Smooth muscle cell (in vitro differentiated cells): ENCODE data around the gene KIF3A. TPM values are rescaled to one million over a fixed set of nuclear protein-coding genes. Genes with fewer than 3 reads are reported as not detected.

Experiments used
- DNase-seq: peaks from one replicate; lab custom pipeline; 2025; ENCODE audit not compliant: unreplicated experiment; lab: John Stamatoyannopoulos, UW
- H2AFZ ChIP-seq: fragments of 200-600 bp; sonication (generic); 2 replicates; pipeline ENCODE4 v1.6.0; 2016; ENCODE audit warnings: antibody characterized with exemption, low read depth, mild to moderate bottlenecking
- H3F3A ChIP-seq: fragments of 200-600 bp; sonication (generic); 2 replicates; pipeline ENCODE4 v1.6.0; 2017; ENCODE audit warnings: antibody characterized with exemption, low read depth
- H3K27ac ChIP-seq: fragments of 200-600 bp; sonication (generic); 2 replicates; pipeline ENCODE4 v1.5.1; 2016; ENCODE audit warnings: low read depth, mild to moderate bottlenecking
- H3K27me3 ChIP-seq: fragments of 200-600 bp; sonication (generic); 2 replicates; pipeline ENCODE4 v1.6.1; 2016; ENCODE audit warnings: low read depth, mild to moderate bottlenecking
- H3K36me3 ChIP-seq: fragments of 200-600 bp; sonication (generic); 2 replicates; pipeline ENCODE4 v1.5.1; 2016; ENCODE audit warnings: low read depth
- H3K4me1 ChIP-seq: fragments of 200-600 bp; sonication (generic); 2 replicates; pipeline ENCODE4 v1.5.1; 2016; ENCODE audit warnings: low read depth
- H3K4me2 ChIP-seq: fragments of 200-600 bp; sonication (generic); 2 replicates; pipeline ENCODE4 v1.6.0; 2016; ENCODE audit warnings: mild to moderate bottlenecking
- H3K4me3 ChIP-seq: fragments of 200-600 bp; sonication (generic); 2 replicates; pipeline ENCODE4 v1.5.1; 2016; ENCODE audit warnings: mild to moderate bottlenecking
- H3K79me2 ChIP-seq: fragments of 200-600 bp; sonication (generic); 2 replicates; pipeline ENCODE4 v1.6.0; 2016; ENCODE audit warnings: low read depth, mild to moderate bottlenecking
- H3K9ac ChIP-seq: fragments of 200-600 bp; sonication (generic); 2 replicates; pipeline ENCODE4 v1.6.0; 2016; ENCODE audit warnings: low read depth
- H3K9me3 ChIP-seq: fragments of 200-600 bp; sonication (generic); replicated peaks from 2 replicates; pipeline ENCODE4 v1.5.1; 2016; ENCODE audit warnings: low read depth
- H4K20me1 ChIP-seq: fragments of 200-600 bp; sonication (generic); 2 replicates; pipeline ENCODE4 v1.6.0; 2016; ENCODE audit warnings: low read depth
- CTCF ChIP-seq: fragments of 200-600 bp; sonication (generic); IDR thresholded peaks from 2 replicates; pipeline ENCODE4 v1.5.1; 2017; ENCODE audit warnings: borderline replicate concordance, mild to moderate bottlenecking, antibody characterized with exemption; ENCODE audit not compliant: insufficient read depth, poor library complexity, severe bottlenecking
- WGBS: methylation state at CpG from one replicate; pipeline ENCODE4 v1.1.7; 2016; ENCODE audit warnings: low lambda C conversion rate; 5-methylcytosine and 5-hydroxymethylcytosine counted together
- polyA plus RNA-seq: library from polyadenylated mRNA; unstranded; fragments of >200 nt; fragmentation: Nextera tagmentation; extraction: Ambion mirVana; gene quantifications from 2 replicates; pipeline ENCODE4 v1.2.1, GENCODE V29; 2016
- total RNA-seq: library from RNA; depleted of rRNA; stranded (reverse); fragments of >200 nt; gene quantifications from 2 replicates; pipeline ENCODE4 v1.2.3, GENCODE V29; 2014

The KIF3A gene
- total and polyA plus RNA-seq, 2 experiments from 2014 or later: 12.6 to 21.4 TPM

- Histone ChIP-seq H3K4me2 (no peak overlapping the region), H3K27me3 (no peaks in the 10 kb centered on the region), H3K36me3 (no peaks in the 10 kb centered on the region), H2AFZ (no peak overlapping the region), H3F3A (no peaks in the 10 kb centered on the region), H3K9ac (no peak overlapping the region), H3K27ac (no peak overlapping the region), H3K79me2 (no peaks in the 10 kb centered on the region), H3K9me3 (no peaks in the 10 kb centered on the region), H3K4me3 (no peak overlapping the region), H4K20me1 (no peaks in the 10 kb centered on the region), H3K4me1 (no peaks in the 10 kb centered on the region)
- WGBS: 84% methylated on average over 7 of the region's 7 CpGs
- no peak for TF ChIP-seq CTCF
- no peak for DNase-seq
Measured at GRCh38 chr5:132688536-132689339, 48.6 kb downstream of the KIF3A start.

DNA sequence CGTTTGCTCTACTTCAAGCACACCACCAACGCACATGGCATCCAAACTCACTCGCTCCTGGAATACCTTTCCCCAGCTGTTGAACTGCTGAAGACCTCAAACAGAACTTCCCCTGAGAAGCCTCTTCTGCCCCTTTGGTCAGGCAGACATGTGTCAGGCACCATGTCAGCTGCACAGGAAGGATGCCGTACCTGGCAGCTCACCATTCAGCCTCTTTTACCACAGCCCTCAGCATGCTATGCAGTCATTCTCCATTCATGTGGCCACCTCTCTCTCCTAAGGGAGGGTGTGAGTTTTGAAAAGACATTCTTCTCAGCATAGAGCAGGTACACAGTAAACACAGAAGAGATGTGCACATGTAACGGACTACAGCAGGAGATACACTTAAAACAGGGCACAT, 49.4 kb downstream of the KIF3A start:
- Histone ChIP-seq H4K20me1 (no peaks in the 10 kb centered on the region), H3K4me2 (no peak overlapping the region), H3K4me1 (no peaks in the 10 kb centered on the region), H3K27me3 (no peaks in the 10 kb centered on the region), H3K4me3 (no peak overlapping the region), H3K79me2 (no peaks in the 10 kb centered on the region), H3K9ac (no peak overlapping the region), H2AFZ (no peak overlapping the region), H3K27ac (no peak overlapping the region), H3F3A (no peaks in the 10 kb centered on the region), H3K36me3 (no peaks in the 10 kb centered on the region), H3K9me3 (no peaks in the 10 kb centered on the region)
- TF ChIP-seq CTCF: no peak
- 95% methylated on average over 5 of the region's 5 CpGs for WGBS
- no peak for DNase-seq

GRCh38 chr5:132686193-132686592, 51.2 kb downstream of the KIF3A start:
- no peaks in the 10 kb centered on the region for H3F3A ChIP-seq
- no peaks in the 10 kb centered on the region for H4K20me1 ChIP-seq
- no peaks in the 10 kb centered on the region for H3K9me3 ChIP-seq
- WGBS: 91% methylated on average over 3 of the region's 3 CpGs
- no peak overlapping the region for H3K9ac ChIP-seq
- H3K4me3 ChIP-seq: no peak overlapping the region
- no peak overlapping the region for H2AFZ ChIP-seq
- no peaks in the 10 kb centered on the region for H3K4me1 ChIP-seq
- H3K27me3 ChIP-seq: no peaks in the 10 kb centered on the region
- no peak for TF ChIP-seq CTCF
- DNase-seq: no peak
- no peaks in the 10 kb centered on the region for H3K79me2 ChIP-seq
- H3K4me2 ChIP-seq: no peak overlapping the region
- H3K36me3 ChIP-seq: no peaks in the 10 kb centered on the region
- no peak overlapping the region for H3K27ac ChIP-seq
